Thoracic aorta (tissue), 2 donors: Measurements from ENCODE around the gene TAS2R19. TPM values are rescaled to one million over a fixed set of nuclear protein-coding genes. Genes with fewer than 3 reads are reported as not detected.
"Not testable (repeated sequence)": the region's sequence is repeated elsewhere in the genome, so short reads cannot be mapped to it uniquely, and the experiment has no call there.

Source experiments
- ATAC-seq: fragments of 150-250 bp; one replicate; pipeline ENCODE4 v1.8.0; 2017; ENCODE audit warnings: low read depth; ENCODE audit not compliant: insufficient number of reproducible peaks, low FRiP score
- DNase-seq: peaks from one replicate; pipeline ENCODE4 v3.0.0-alpha.2; 2020; ENCODE audit warnings: low spot score
- H3K27ac ChIP-seq, 2 donors: fragments of 200-600 bp; sonication (generic); 1 replicate in 1 of 2; 2 replicates in 1 of 2; pipeline ENCODE4 v1.5.1; 2016; ENCODE audit warnings: mild to moderate bottlenecking in 2 of 2, moderate library complexity in 2 of 2
- H3K27me3 ChIP-seq: fragments of 200-600 bp; sonication (generic); replicated peaks from 2 replicates; pipeline ENCODE4 v1.6.0; 2016; ENCODE audit warnings: mild to moderate bottlenecking; ENCODE audit not compliant: insufficient read depth
- H3K36me3 ChIP-seq: fragments of 200-600 bp; sonication (generic); one replicate; pipeline ENCODE4 v1.5.1; 2016
- H3K4me1 ChIP-seq, 2 donors: fragments of 200-600 bp; sonication (generic); 1 replicate in 1 of 2; 2 replicates in 1 of 2; pipeline versions ENCODE4 v1.5.1 to v1.6.0; 2016; ENCODE audit warnings: low read depth in 2 of 2, mild to moderate bottlenecking in 1 of 2; ENCODE audit not compliant: control insufficient read depth in 1 of 2
- H3K4me3 ChIP-seq: fragments of 200-600 bp; sonication (generic); 2 replicates; pipeline ENCODE4 v1.5.1; 2016; ENCODE audit warnings: mild to moderate bottlenecking
- H3K9me3 ChIP-seq: fragments of 200-600 bp; sonication (generic); 2 replicates; pipeline ENCODE4 v1.5.1; 2016
- total RNA-seq, 2 donors: library from RNA; depleted of rRNA; stranded (reverse); fragments of >200 nt; gene quantifications; one replicate each; pipeline versions ENCODE4 v1.1.0 to v1.2.3, GENCODE V29; 2016
- TF ChIP-seq, protein P1 (sequence below): fragments of 200-600 bp; sonication (generic); IDR thresholded peaks from one replicate; pipeline ENCODE4 v1.5.1; 2019; ENCODE audit warnings: antibody characterized with exemption

TAS2R19 gene
- total RNA-seq, 2 donors from 2014 or later, result 8.3 to 13.1 TPM

DNA sequence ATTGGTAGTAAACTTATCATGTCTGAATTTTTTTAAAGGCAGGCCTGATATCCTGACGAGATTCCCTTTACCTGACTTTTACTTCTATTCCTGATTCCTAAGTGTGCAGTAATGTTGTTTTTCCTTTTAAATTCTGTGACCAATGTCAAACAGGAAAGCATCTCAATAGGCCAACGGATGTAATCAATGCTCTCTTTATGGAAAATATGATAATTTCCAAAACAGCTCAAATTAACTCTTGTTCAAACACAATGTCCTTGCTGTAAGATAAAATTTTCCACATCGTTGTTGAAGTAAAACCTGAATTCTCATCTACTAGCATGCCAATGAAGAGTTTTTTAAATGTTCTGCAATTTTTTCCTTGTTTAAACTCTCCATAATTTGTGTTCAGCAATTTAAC, 16.8 kb upstream of the TAS2R19 start:
- ATAC-seq (no peak), DNase-seq (no peak)
- no peak overlapping the region for H3K27ac ChIP-seq
- no peaks in the 10 kb centered on the region for H3K36me3 ChIP-seq
- no peaks in the 10 kb centered on the region for H3K27me3 ChIP-seq
- H3K9me3 ChIP-seq, result no peaks in the 10 kb centered on the region
- TF ChIP-seq, protein P1, sequence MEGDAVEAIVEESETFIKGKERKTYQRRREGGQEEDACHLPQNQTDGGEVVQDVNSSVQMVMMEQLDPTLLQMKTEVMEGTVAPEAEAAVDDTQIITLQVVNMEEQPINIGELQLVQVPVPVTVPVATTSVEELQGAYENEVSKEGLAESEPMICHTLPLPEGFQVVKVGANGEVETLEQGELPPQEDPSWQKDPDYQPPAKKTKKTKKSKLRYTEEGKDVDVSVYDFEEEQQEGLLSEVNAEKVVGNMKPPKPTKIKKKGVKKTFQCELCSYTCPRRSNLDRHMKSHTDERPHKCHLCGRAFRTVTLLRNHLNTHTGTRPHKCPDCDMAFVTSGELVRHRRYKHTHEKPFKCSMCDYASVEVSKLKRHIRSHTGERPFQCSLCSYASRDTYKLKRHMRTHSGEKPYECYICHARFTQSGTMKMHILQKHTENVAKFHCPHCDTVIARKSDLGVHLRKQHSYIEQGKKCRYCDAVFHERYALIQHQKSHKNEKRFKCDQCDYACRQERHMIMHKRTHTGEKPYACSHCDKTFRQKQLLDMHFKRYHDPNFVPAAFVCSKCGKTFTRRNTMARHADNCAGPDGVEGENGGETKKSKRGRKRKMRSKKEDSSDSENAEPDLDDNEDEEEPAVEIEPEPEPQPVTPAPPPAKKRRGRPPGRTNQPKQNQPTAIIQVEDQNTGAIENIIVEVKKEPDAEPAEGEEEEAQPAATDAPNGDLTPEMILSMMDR, result no peak
- no peak overlapping the region for H3K4me3 ChIP-seq
- H3K4me1 ChIP-seq, result no peaks in the 10 kb centered on the region

DNA sequence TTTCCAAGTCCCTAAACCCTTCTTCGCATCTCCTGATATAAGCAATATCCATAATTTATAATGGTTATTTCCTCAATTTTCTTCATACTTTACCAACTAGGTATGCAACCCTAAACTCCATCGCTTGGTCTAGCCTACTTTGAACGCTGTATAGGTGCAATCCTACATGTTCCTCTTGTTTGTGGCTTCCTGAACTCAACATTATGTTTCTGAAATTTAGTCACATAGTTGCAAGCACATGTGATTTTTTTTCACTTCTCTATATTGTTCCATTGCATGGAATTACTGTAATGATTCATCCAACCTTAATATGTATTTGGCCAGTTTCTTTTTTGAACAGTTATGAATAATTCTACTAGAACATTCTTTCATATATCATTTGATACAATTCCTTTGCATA, 11.5 kb upstream of the TAS2R19 start:
- not testable (repeated sequence) for DNase-seq, H3K9me3 ChIP-seq, H3K36me3 ChIP-seq, ATAC-seq, H3K4me3 ChIP-seq, H3K27me3 ChIP-seq, H3K27ac ChIP-seq, H3K4me1 ChIP-seq

DNA sequence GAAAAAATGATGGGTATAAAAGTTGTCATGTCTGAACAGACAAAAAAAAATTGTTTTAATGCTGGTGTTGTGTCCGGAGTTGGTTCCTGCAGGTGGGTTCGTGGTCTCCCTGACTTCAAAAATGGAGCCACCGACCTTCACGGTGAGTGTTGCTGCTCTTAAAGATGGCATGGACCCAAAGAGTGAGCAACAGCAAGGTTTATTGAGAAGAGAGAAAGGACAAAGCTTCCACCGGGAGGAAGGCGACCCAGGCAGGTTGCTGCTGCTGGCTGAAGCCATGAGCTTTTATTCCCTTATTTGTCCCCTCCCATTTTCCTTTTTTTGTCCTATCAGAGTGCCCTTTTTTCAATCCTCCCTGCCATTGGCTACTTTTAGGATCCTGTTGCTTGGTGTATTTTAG, 8.9 kb upstream of the TAS2R19 start, which contains the start of gene TAS2R31:
TSS of gene TAS2R31 (minus strand) at position 101 of the 400 bp plus-strand sequence. CDS start at position 29, 72 bp downstream.
- H3K36me3 ChIP-seq, result peaks cover 5% of the 10 kb centered on the region
- ATAC-seq (no peak), DNase-seq (no peak)
- H3K4me3 ChIP-seq, result no peak within 1 kb of the TSS
- no peaks in the 10 kb centered on the region for H3K9me3 ChIP-seq
- H3K27me3 ChIP-seq, result no peaks in the 10 kb centered on the region
- no peaks in the 10 kb centered on the region for H3K4me1 ChIP-seq
- H3K27ac ChIP-seq, result no peak within 1 kb of the TSS
- TF ChIP-seq, protein P1, result no peak

DNA sequence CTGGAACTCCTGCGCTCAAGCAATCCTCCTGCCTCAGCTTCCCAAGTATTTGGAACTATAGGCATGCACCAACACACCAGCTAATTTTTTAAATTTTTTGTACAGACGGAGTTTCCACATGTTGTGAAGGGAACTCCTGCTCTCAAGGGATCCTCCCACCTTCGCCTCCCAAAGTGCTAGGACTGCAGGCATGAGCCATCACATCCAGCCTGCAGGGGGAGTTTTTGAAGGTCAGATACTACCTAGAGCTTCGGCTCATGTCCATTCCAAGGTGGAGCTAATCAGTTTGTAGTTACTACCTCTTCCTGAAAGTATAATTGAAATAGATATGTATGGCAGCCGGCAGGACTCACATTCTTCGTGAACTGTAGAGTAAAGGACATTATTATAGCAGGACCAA, 3.7 kb upstream of the TAS2R19 start:
- no peak overlapping the region for H3K27ac ChIP-seq
- no peak for ATAC-seq
- no peaks in the 10 kb centered on the region for H3K4me1 ChIP-seq
- no peak for DNase-seq
- peaks cover 3% of the 10 kb centered on the region for H3K9me3 ChIP-seq
- no peaks in the 10 kb centered on the region for H3K36me3 ChIP-seq
- no peaks in the 10 kb centered on the region for H3K27me3 ChIP-seq
- TF ChIP-seq, protein P1, result no peak
- H3K4me3 ChIP-seq, result no peak overlapping the region

DNA sequence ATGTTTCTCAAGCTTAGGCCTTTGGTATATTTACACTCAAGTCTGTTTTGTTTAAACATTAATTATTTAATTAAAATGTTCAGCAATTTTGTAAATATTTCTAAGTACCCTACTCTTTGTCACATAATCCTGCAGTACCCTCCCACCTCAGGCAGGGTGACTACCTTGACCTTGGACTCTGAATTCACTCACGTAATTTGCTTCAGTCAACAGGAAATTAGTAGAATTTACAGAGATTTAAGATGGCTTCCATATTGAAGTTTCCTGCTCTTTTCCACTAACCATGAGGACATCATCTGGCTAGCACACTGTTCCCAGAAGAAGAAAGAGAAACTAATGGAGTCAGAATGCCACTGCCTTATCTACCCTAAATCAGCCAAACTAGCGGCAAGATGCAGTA, 967 bp upstream of the TAS2R19 start:
- H3K9me3 ChIP-seq, result peaks cover 3% of the 10 kb centered on the region
- DNase-seq, result no peak
- no peaks in the 10 kb centered on the region for H3K4me1 ChIP-seq
- no peaks in the 10 kb centered on the region for H3K27me3 ChIP-seq
- ATAC-seq, result no peak
- no peaks in the 10 kb centered on the region for H3K36me3 ChIP-seq
- TF ChIP-seq, protein P1, result no peak
- H3K4me3 ChIP-seq, result no peak overlapping the region
- no peak overlapping the region for H3K27ac ChIP-seq

DNA sequence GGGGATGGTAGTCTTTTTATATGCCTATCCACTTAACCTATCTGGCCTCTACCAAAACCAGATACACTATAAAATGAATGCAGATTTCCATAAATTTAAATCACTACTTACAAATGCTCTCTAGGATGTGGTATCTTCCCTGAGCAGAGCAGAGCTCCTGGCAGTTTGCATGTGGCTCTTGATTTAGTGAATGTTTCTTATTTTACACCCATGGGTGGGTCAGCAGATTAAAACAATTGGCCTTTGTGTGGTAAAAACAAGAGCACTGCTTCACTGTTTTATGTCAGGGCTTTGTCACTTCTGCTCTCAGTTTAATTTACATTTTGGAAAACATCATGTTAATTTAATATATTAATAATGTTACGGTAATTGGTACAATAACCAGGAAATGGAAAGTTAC, 5.5 kb downstream of the TAS2R19 start:
- H3K4me3 ChIP-seq, result no peak overlapping the region
- TF ChIP-seq, protein P1, result no peak
- no peak for ATAC-seq
- no peak overlapping the region for H3K27ac ChIP-seq
- no peaks in the 10 kb centered on the region for H3K4me1 ChIP-seq
- no peaks in the 10 kb centered on the region for H3K9me3 ChIP-seq
- H3K36me3 ChIP-seq, result no peaks in the 10 kb centered on the region
- DNase-seq, result no peak
- no peaks in the 10 kb centered on the region for H3K27me3 ChIP-seq
